ENCODE results near the gene ALLC.

- TF ChIP-seq CTCF (conservative IDR thresholded peaks at IDR 0.05; ENCODE audit: low read depth, low read length) (no peak), EZH2phosphoT487 (IDR thresholded peaks at IDR 0.05; ENCODE audit: borderline replicate concordance, low read length) (no peak)
Observed at GRCh38 chr2:3661149-3661660, 3.2 kb downstream of the ALLC start.

Data from PC-3 (cell line).